AG04450 (cell line): ENCODE data around the gene DEK. TPM values are rescaled to one million over a fixed set of nuclear protein-coding genes. Genes with fewer than 3 reads are reported as not detected.
A peak's percentile ranks its signal among the peaks of the same experiment; 100 is the strongest.

Experiments
- CTCF ChIA-PET: fragments of 300-600, 350-600 bp; formaldehyde crosslinking; extraction: SDS; loops from one replicate; lab custom pipeline; 2022; ENCODE audit warnings: antibody characterized with exemption, inconsistent platforms; lab: Charles Lee
- POLR2A ChIA-PET: fragments of 350-600 bp; formaldehyde crosslinking; extraction: SDS; loops from one replicate; lab custom pipeline; 2021; ENCODE audit warnings: antibody characterized with exemption, inconsistent platforms; lab: Yijun Ruan, JAX
- DNase-seq: peaks from one replicate; pipeline ENCODE4 v3.0.0-alpha.2; 2011; ENCODE audit warnings: low read depth, low spot score
- H3K27ac ChIP-seq: one replicate; pipeline ENCODE4 v1.5.1; 2012; ENCODE audit warnings: low read depth, low read length, control low read depth
- H3K27me3 ChIP-seq: one replicate; pipeline ENCODE4 v1.6.0; 2012; ENCODE audit warnings: low read length; ENCODE audit not compliant: control insufficient read depth, insufficient read depth
- H3K4me3 ChIP-seq: 2 replicates; pipeline ENCODE4 v1.5.1; 2011; ENCODE audit warnings: mild to moderate bottlenecking, low read depth, low read length, control low read depth
- H3K9me3 ChIP-seq: 2 replicates; pipeline ENCODE4 v1.5.1; 2012; ENCODE audit warnings: low read length; ENCODE audit not compliant: control insufficient read depth, insufficient read depth
- CTCF ChIP-seq: IDR thresholded peaks from 2 replicates; pipeline ENCODE4 v1.5.1; 2011; ENCODE audit warnings: low read depth, low read length, control low read depth, inconsistent platforms
- polyA plus RNA-seq: library from polyadenylated mRNA; depleted of rRNA; stranded (reverse); fragments of >200 nt; gene quantifications from 2 replicates; pipeline ENCODE4 v1.2.3, GENCODE V29; 2011

Gene DEK
- polyA plus RNA-seq, 1 experiment = 68.1 TPM

- POLR2A ChIA-PET = no interaction called here
- H3K9me3 ChIP-seq = no peaks in the 10 kb centered on the region
- CTCF ChIA-PET = interaction anchor here (1.8 to 2.0 kb wide), 2 partner anchors 39 to 220 kb away, joined by 5 to 7 read pairs; no protein-coding TSS in a partner anchor
Observed at GRCh38 chr6:18284261-18284660, 19.9 kb upstream of the DEK start.

GRCh38 chr6:18281564-18281963 is 17.2 kb upstream of the DEK start:
- no peak for DNase-seq

More at GRCh38 chr6:18284261-18284660, 19.9 kb upstream of the DEK start:
- DNase-seq = no peak
- no peak for TF ChIP-seq CTCF
- Histone ChIP-seq H3K27me3 (no peaks in the 10 kb centered on the region), H3K27ac (no peak overlapping the region), H3K4me3 (no peak overlapping the region)

DNA sequence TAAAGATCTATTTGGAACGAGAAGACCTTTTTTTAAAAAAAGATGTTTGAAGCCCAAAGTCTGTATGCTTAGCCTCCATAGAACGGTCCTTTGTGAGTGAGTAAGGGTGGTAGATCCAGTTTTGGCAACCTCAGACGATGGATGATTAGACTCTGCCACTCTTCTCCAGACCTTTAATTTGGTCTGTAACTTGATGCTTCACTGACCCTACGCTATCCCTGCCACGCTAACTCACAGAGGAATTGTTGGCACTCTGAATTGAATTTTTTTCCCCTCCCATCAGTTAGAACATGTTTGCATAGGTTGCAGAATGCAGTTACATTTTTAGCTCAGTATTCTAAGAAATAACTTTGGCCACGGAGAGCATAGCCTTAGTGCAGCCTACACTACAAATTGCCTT is 15.8 kb upstream of the DEK start:
- POLR2A ChIA-PET = no interaction called here

More at GRCh38 chr6:18281564-18281963, 17.2 kb upstream of the DEK start:
- Histone ChIP-seq H3K4me3 (no peak overlapping the region), H3K9me3 (no peaks in the 10 kb centered on the region; the same call in 1 of the 2 replicates), H3K27me3 (peaks cover 21% of the 10 kb centered on the region), H3K27ac (no peak overlapping the region)
- ChIA-PET CTCF (interaction anchor here (1.6 kb wide), 1 partner anchor 42 kb away, joined by 5 read pairs; no protein-coding TSS in a partner anchor), POLR2A (no interaction called here)
- TF ChIP-seq CTCF = no peak

DNA sequence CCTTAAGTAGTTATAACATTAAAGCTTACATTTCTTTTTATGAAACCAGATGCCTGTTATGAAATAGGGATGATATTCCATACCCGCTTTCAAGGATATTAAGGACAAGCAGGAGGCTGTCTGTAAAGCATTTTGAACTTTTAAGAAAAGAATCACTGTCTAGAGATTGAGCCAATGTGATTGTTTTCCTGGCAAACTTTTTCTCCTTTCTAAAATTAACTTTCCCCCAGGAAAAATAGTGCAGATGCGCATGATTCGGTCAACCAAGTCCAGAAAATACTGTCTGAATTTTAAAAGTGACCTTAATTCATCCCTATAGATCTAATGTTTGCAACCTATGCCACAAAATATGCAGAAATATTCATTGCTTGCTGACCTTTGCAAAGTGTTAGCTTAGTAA is 15.1 kb upstream of the DEK start:
- ChIA-PET POLR2A (no interaction called here), CTCF (no interaction called here)
- H3K4me3 ChIP-seq = no peak overlapping the region
- DNase-seq = no peak
- H3K27me3 ChIP-seq = peaks cover 23% of the 10 kb centered on the region
- no peaks in the 10 kb centered on the region; the same call in 1 of the 2 replicates for H3K9me3 ChIP-seq
- H3K27ac ChIP-seq = no peak overlapping the region
- no peak for TF ChIP-seq CTCF

More for the DNA sequence above, 15.8 kb upstream of the DEK start:
- CTCF ChIA-PET = interaction anchor here (0.6 to 1.2 kb wide), 3 partner anchors 26 to 224 kb away, joined by 3 to 6 read pairs (median 3); no protein-coding TSS in a partner anchor
- H3K27ac ChIP-seq = no peak overlapping the region
- no peaks in the 10 kb centered on the region; the same call in 1 of the 2 replicates for H3K9me3 ChIP-seq
- DNase-seq = no peak
- H3K27me3 ChIP-seq = peaks cover 23% of the 10 kb centered on the region
- no peak for TF ChIP-seq CTCF
- no peak overlapping the region for H3K4me3 ChIP-seq

DNA sequence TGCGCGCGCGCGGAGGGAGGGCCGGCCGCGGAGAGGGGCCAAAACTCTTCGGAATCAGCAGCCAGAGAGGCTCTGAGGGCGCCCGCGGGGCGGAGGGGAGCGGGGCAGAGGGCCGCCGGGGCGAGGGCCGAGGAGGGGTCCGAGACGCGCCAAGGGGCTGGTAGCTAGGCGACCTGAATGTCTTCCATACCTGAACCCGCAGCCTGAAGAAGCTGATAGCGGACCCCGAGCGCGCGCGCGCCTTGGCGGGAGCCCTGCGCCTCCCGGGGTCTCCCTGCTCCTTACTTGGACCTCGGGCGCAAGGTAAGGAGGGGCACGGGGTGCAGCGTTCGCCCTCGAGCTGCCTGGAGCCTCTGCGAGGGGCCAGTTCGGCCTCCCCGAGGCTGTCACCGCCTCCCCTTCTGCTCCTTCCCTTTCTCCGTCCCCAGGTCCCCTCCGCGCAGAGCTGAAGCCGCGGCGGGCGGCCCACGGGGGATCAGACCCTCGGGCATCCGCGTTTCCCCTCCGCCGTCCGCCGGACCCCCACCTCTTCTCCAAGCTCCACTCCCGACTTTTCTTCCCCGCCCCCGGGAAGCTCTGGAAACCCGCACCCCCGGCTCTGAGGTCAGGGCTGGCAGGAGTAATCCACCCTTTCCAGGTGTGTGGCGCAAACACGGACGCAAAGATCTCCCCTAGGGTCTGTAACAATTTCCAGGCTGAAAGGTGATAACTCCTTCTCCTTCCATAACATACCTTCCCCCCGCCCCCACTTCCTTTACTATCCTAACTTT is 13.1 kb upstream of the DEK start:
- DNase-seq = no peak
- H3K27me3 ChIP-seq = peaks cover 23% of the 10 kb centered on the region
- ChIA-PET POLR2A (interaction anchor here (0.6 kb wide), 1 partner anchor 39 kb away, joined by 4 read pairs; no protein-coding TSS in a partner anchor), CTCF (interaction anchor here (0.7 kb wide), 1 partner anchor 46 kb away, joined by 4 read pairs; no protein-coding TSS in a partner anchor)
- no peak overlapping the region for H3K27ac ChIP-seq
- no peaks in the 10 kb centered on the region; the same call in 1 of the 2 replicates for H3K9me3 ChIP-seq
- TF ChIP-seq CTCF = no peak
- peak overlapping the region; percentile 60 for H3K4me3 ChIP-seq
